Testis (tissue), 2 donors: ENCODE measurements around the gene RNF186.

Experiments
- CTCF ChIP-seq, 3 experiments: fragments of 450-650 bp in 2 of 3; fragments of 200-600 bp in 1 of 3; sonication (generic) in 1 of 3; IDR thresholded peaks; one replicate each; pipeline ENCODE4 v1.5.1; 2016 to 2019; ENCODE audit warnings: antibody characterized with exemption in 3 of 3, mild to moderate bottlenecking in 2 of 3, moderate library complexity in 1 of 3
- POLR2A ChIP-seq: fragments of 450-650 bp; IDR thresholded peaks from one replicate; pipeline ENCODE4 v1.6.1; 2017; ENCODE audit warnings: antibody characterized with exemption, mild to moderate bottlenecking, moderate library complexity

GRCh38 chr1:19850214-19850613 lies 35.1 kb upstream of the RNF186 start:
- TF ChIP-seq CTCF (IDR thresholded peaks at IDR 0.05): no peak
- no peak for TF ChIP-seq POLR2A
